Testis (tissue), 2 donors: ENCODE measurements around the gene NPPB.

Experiments used
- CTCF ChIP-seq, 3 experiments: fragments of 450-650 bp in 2 of 3; fragments of 200-600 bp in 1 of 3; sonication (generic) in 1 of 3; IDR thresholded peaks; one replicate each; pipeline ENCODE4 v1.5.1; 2016 to 2019; ENCODE audit warnings: antibody characterized with exemption in 3 of 3, mild to moderate bottlenecking in 2 of 3, moderate library complexity in 1 of 3
- POLR2A ChIP-seq: fragments of 450-650 bp; IDR thresholded peaks from one replicate; pipeline ENCODE4 v1.6.1; 2017; ENCODE audit warnings: antibody characterized with exemption, mild to moderate bottlenecking, moderate library complexity

- no peak for TF ChIP-seq POLR2A
- TF ChIP-seq CTCF (IDR thresholded peaks at IDR 0.05): no peak
Observed at GRCh38 chr1:11882814-11883538, 24.2 kb upstream of the NPPB start.
